DMS79 treated with DMSO at 0.1 percent for 48 hours (cell line): Measurements from ENCODE around the gene NR0B2.
"Not testable (repeated sequence)": the region's sequence is repeated elsewhere in the genome, so short reads cannot be mapped to it uniquely, and the experiment has no call there.

Source experiments
- DNase-seq: peaks from one replicate; lab custom pipeline; 2025; lab: John Stamatoyannopoulos, UW

The NR0B2 gene, protein sequence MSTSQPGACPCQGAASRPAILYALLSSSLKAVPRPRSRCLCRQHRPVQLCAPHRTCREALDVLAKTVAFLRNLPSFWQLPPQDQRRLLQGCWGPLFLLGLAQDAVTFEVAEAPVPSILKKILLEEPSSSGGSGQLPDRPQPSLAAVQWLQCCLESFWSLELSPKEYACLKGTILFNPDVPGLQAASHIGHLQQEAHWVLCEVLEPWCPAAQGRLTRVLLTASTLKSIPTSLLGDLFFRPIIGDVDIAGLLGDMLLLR

DNA sequence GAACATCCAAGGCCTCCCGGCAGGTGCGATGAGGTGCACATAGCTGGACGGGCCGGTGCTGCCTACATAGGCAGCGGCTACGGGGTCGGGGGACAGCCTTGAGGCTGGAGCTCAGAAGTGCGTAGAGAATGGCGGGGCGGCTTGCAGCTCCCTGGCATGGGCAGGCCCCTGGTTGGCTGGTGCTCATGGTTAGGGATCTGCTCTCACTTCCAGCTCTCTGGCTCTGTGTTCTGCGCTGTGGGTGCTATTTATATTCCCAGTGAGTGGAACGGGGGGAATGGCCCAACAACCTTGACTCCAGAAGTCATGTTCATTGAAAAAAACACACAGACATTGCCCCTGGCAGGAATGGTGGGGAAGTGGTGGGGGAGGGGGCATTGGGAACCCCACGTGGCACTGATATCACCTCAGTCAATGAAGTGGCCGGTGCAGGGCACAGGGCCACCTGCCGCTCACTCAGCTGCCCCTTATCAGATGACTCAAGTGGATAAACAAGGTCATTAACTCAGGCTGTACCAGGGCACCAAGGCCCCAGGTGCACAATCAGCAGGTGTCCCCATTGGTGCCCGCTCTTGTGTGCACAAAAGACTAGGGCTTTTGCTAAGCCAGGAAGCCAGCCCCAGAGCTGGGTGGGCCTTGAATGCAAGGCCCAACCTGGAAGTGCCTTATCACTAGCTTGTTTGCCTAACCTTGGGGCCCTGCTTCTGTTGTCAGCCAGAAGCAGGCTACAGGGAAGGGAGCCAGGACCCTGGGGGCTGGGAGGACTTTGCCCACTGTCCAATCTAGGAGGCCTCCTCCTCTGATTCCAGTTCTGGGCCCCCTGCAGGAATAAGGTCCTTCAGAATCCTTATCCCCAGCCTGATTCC, at the start of gene NR0B2:
TSS of gene NR0B2 (minus strand) at position 222 of the 866 bp plus-strand sequence. CDS start at position 187, 35 bp downstream.
- peak; percentile 98 for DNase-seq

DNA sequence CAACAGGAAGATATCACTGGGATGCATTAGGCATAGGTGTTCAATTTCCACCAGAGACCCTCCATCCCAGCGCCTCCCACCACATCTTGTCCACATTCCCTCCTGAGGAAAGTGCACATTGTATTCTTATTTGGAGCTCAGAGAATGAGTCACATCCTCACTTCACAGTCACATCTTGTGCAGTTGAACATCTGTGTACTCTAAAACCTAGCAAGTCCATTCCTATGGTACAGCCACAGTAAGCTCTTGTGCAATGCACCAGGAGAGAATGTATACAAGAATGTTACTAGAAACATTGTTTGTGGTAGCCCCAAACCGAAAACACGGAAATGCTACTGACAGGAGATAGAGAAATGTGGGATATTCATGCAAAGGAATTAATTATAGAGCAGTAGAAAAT, 48.1 kb upstream of the NR0B2 start:
- DNase-seq, result no peak

DNA sequence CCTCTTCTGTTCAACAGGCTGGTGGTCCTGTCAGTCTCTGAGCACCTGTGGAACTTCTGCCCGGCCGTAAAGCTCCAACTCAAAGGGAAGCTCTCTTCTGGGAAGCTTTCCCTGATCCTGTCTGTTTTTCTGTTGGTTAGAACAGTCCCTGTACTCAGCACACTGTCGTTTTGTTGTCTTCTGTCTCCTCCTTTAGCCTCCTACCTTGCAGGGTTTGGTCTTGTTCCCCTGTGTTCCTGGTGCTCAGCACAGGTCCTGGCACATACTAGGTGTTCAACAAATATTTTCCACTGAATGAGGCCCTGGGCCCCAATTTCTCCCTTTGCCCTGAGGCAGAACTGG, 46.8 kb upstream of the NR0B2 start:
- DNase-seq, result no peak

DNA sequence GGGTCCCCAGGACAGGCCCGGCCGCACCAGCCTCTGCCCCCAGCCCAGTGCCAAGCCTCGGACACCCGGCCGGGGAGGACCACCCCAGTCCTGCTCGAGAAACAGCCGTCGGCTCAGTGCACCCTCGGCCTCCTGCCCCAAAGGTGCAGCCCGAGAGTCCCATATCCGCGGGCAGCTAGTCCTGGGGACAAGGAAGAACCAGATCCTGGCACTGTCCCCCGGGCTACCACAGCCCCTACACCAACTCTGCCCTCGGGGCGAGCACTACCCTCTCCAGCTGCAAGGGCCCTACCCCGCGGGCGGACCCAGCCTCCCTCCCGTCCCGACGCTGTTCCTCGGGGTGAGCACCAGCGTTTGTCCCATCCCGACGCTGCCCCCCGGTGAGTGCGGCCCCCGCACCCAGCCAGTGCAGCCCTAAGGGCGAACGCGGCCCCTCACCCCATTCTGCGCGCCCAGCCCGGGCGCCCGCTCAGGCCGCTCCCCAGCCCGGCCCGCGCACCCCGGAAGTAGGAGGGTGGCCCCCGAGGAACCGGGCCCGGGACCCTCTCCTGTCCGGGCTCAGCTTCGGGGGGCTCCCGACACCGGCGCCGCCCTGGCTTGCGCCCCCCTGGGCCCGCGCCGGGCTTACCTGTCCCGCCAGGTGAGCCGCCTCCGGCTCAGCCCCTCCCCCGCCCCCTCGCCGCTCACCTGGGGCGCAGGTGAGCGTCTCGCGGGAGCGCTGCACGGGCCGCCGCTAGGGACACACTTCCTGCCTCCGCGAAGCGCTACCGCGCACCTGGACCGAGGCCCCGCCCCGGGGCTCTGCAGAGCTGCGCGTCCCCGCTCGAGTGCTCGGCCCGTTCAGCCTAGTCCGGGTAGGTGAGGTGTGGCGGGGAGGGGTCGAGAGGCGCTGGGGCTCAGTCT, 46.2 kb upstream of the NR0B2 start, which contains the start of gene KDF1:
TSS of gene KDF1 (minus strand) at position 747 of the 903 bp plus-strand sequence. CDS start 8,088 bp downstream, outside the sequence.
- peak; percentile 86 for DNase-seq

DNA sequence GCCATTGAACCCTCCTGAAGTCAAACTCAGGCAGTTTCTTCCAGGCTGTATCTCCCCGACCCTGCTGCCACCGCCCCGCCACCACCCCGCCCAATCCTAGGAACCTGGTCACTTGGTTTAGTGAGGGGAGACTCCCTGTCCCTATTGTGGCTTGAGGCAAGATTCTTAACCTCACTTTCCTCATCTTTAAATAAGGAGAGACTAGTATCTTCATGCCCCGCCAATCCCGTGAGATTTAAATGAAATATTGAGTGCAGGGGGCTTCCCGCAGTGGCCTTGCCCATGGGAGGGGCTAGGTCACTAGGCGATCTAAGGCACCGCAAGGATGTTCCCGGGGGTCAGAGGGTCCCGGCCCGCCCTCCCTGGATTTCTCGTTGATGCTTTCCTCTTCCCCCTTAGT, 45.5 kb upstream of the NR0B2 start:
- no peak for DNase-seq

DNA sequence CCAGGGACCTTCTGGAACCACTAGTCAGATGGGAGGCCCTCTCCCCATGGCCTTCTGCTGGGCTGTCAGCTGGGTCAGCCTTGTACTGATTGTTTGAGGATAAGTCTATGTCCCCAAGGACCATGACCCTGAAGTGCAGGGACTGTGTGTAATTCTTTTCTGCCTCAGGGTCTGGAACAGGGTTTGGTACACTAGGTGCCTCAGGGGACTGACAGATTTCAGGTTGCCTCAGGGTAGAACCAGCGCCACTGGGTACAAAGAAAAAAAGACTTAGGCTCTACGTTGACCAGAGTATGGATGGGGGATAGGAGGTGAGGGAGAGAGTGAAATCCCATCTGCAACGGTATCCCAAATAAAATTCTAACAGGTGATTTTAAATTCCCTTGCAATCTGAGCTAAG, 43.5 kb upstream of the NR0B2 start:
- no peak for DNase-seq

DNA sequence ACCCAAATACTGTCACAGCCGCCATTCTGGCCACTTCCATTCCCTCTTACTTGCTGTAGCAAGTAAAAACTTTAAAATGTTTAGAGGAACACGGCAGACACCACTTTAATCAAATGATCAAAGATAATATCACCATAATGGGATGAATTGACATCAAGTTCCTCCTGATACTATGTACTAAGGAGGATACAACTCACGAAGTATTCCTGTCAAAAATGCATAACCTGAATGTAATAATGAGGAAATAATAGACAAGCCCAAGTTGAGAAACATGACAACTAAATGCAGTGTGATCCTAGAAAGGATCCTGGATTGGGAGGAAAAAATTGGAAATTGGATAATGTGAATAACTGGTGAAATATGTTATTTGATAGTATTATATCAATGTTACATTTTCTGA, 42.5 kb upstream of the NR0B2 start:
- DNase-seq, result no peak

DNA sequence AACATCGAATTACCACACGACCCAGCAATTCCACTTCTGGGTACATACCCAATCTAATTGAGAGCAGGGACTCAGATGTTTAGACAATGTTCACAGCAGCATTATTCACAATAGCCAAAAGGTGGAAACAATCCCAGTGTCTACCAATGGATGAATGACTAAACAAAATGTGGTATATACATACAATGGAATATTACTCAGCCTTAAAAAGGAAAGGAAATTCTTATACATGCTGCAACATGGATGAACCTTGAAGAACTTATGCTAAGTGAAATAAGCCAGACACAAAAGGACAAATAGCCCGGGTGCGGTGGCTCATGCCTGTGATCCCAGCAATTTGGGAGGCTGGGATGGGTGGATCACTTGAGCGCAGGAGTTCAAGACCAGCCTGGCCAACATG, 39.6 kb upstream of the NR0B2 start:
- no peak for DNase-seq

DNA sequence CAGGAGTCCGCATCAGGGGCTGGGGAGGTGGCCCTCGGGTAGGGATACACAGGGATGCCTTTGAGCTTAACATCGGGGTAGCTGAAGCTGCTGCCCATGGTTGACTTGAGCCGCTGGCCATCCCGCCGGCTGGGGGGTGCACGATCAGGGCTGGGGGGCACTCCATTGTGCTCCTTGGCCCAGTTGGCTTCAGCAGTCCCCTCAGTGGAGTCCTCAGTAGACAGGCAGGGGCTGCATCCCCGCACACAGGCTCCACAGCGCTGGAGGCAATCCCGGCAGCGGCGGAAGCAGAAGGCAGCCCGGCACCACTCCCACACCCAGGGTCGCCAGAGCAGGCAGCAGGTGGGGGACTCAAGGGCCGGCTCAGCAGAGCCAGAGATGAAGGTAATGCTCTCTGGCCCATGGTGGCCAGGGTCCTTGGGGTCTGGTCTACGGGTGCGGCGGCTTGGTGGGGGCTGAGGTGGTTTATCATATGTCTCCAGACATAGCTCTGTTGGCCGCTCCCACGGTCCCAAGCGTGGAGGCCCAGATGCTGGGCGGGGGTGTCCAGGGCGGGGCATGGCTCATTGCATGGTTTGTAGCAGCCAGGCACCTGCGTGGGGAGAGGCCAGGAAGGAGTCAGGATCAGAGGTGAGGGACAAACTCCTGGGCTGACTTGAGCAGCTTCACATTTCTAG, 38.2 kb upstream of the NR0B2 start:
- DNase-seq, result no peak

DNA sequence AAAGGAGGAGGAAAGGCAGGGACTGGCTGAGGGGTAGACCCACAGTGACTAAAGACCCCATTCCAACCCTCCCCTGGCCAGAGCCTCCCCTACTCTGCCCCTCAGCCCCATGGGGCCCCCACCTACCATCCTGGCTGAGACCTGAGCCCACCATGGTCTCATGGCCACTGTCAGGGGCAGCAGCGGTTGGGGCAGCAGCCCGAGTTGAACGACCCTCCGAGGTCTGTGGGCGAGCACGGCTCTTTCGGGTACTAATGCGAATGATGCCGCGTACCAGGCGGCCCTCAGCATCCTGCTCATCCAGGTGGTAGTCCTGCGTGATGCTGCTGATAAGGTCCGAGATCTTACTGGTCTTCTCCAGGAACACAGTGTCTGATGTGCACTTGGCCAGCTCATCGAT, 37.4 kb upstream of the NR0B2 start:
- no peak for DNase-seq

DNA sequence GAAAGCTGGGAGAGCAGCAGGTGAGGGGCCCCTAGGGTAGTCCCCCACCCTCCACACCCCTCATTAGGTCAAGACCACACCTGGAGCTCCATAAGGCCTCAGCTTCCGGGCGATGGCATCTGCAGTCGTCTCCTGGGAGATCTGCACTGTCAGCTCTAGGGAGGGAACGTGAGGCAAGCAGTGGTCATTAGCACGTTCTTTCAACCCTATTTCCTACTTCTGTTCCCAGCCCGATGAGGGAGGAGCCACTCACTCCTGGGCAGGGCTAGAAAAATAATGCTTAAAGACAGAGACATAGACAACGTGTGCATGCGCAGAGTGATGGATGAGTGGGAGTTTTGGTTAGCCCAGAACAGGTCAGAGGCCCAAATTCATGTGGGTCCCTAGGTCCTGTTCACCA, 36.8 kb upstream of the NR0B2 start:
- no peak for DNase-seq

DNA sequence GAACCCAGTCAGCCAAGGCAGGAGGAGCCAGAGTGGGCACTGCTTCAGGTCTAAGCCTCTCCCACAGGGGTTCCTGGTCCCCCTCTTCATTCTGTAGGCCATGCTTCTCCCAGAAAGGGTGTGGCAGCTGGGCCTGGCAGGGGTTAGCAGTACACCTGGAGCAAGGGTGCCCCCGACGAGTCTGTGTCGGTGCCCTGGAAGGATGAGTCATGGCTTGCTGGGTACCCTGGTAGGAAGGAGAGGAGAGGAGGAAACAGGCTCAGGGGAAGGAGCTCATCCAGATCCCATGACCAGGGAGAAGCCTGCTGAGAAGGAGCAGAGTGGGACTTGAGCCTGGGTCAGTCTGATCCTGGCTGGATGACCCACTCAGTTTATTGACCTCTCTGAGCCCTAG, 36.1 kb upstream of the NR0B2 start:
- no peak for DNase-seq

DNA sequence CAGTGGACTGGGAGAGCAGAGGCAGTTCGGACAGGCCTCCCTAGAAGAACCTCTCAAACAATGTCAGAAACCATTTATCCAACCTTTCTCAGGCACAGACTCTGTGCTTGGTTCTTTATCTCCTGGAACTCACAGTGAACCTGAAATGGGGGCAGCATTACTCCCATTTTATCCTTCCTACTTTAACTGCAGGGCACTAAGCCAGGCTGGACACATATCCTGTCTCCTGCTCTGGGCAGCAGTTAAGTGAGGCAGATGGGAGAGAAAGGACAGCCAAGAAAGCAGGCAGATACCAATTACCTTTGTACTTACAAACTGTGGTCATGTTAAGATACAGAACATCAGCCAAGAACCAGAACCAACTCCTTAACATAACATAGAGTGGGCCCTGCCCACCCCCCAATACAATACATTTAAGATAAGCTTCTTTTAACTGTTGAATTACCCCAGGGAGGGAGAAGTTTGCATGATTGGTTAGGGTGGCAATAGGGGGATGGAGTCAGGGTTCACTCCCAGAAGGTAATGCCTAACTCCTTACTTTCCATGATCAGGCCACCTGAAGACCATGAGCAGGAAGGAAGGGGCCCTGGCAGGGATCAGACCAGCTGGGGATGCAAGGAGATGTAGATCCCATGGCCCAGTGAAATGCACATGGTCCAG, 35.6 kb upstream of the NR0B2 start:
- DNase-seq, result no peak

DNA sequence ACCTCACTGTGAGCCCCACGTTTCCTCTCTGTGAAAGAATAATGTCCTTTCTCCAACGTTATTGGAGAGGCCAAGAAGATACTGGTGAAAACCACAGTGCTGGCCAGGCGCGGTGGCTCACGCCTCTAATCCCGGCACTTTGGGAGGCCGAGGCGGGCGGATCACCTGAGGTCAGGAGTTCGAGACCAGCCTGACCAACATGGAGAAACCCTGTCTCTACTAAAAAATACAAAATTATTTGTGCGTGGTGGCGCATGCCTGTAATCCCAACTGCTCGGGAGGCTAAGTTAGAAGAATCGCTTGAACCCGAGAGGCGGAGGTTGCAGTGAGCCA, 34.9 kb upstream of the NR0B2 start:
- DNase-seq, result not testable (repeated sequence)

DNA sequence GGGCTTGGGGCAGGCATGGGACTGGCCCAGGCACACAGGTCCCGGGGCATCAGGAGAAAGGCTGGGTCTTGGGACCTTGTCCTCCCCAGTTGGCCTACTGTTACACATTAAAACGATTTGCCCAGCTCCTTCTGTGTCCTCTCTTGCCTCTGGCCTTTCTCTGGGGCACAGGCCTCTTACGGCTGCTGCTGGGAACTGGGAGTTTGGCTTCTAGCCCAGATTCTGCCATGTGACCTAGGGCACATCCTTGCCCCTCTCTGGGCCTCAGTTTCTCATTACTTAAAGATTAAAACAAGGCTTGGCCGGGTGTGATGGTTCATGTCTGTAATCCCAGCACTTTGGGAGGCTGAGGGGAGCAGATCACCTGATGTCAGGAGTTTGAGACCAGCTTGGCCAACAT, 32.5 kb upstream of the NR0B2 start:
- no peak for DNase-seq

DNA sequence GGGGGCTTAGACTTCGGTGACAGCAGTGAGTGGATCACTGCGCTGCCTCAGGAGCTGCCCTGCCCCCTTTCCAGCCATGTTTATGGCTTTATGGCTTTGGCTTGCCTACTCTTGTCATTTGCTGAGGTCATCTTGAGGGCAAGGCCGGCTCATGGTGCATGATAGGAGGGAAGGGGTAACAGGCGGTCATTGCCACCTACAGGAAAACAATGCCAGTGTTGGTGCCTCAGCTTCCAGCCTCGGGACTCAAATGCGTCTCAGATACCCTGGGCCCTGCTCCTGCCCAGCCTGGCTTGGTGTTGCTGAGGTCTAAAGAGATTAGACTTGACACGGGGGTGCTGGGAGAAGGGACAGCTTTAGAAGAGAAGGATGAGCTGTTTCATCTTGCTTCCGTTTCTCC, 32.0 kb upstream of the NR0B2 start:
- no peak for DNase-seq

DNA sequence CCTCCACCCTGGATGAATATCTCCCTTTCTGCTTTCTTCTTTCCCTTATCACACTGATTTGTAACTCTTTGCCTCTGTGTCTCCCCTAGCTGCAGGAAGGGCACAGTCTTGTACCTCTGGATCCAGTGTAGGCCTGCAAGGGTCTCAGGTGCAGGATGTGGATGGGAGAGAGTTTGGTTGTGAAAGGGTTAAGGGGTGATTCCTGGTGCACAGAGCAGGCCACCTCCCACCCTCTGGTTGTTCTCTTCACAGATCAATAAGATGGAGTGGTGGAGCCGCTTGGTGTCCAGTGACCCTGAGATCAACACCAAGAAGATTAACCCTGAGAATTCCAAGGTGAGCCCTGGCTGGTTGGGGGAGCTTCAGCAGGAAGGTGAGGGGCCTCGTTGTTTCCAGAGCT, 31.4 kb upstream of the NR0B2 start:
- no peak for DNase-seq

DNA sequence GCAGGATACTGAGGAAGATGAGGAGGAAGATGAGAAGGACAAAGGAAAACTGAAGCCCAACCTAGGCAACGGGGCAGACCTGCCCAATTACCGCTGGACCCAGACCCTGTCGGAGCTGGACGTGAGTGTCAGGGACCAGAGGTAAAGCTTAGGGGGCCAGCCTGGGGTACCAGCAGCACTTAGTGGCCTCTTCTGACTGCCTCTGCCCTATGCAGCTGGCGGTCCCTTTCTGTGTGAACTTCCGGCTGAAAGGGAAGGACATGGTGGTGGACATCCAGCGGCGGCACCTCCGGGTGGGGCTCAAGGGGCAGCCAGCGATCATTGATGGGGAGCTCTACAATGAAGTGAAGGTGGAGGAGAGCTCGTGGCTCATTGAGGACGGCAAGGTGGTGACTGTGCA, 28.9 kb upstream of the NR0B2 start:
- DNase-seq, result no peak

DNA sequence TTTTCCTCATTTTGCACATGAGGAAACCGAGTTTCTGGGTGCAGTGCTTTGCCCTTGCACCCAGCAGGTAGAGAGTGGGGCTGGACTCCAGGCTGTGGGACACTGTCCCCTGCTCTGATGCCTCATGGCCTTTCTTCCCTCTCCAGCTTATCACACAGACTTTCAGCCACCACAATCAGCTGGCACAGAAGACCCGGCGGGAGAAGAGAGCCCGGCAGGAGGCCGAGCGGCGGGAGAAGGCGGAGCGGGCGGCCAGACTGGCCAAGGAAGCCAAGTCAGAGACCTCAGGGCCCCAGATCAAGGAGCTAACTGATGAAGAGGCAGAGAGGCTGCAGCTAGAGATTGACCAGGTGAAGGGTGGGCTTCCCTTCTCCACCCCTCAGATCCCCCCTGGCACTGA, 27.5 kb upstream of the NR0B2 start:
- no peak for DNase-seq

DNA sequence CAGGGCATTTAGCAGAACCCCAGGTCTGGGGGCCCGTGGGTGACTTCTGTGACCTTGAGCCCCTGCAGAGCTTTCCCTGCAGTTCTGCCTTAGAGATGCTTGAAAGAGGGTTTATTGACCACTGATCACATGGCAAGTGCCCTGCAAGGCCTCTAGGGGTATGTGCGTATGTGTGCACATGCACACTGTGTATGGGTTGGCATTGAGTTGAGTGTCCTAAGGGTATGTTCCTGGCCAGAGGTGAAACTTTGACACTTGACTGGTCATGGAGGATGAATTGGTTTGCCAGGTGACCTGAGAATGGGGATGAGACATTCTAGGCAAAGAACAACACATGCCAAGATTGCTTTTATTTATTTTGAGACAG, 24.9 kb upstream of the NR0B2 start:
- no peak for DNase-seq

DNA sequence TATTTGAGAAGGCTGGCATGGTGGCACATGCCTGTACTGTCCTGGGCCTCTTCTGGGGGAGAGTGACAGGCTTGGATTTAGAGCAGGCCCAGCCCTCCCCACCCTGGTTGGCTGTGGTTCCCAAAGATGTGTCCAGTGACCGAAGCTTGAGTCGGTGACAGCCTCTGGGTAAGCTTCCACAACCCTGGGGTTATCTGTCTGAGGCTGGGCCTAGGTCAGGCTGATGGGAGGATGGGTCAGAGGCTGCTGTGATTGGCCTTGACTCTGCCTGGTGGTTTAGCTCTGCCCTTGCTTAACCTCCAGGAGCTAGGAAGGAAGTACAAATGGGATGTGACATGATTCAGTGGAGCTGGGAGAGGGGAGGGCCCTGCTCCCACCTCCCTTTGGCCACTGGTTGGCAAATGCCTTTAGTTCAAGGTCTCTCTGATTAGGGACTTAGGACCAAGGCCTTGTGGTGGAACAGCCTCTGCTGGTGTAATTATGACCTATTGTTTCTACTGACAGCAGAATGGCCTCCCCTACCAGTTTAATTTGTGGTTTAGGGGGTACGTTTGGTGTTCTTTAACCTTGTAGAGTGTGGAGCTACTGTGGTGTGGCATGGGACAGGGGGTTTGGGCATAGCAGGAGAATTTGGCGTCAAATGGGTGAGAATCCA, 24.4 kb upstream of the NR0B2 start:
- DNase-seq, result no peak
